ENCODE results near the gene TMEM120B.

The TMEM120B gene

DNA sequence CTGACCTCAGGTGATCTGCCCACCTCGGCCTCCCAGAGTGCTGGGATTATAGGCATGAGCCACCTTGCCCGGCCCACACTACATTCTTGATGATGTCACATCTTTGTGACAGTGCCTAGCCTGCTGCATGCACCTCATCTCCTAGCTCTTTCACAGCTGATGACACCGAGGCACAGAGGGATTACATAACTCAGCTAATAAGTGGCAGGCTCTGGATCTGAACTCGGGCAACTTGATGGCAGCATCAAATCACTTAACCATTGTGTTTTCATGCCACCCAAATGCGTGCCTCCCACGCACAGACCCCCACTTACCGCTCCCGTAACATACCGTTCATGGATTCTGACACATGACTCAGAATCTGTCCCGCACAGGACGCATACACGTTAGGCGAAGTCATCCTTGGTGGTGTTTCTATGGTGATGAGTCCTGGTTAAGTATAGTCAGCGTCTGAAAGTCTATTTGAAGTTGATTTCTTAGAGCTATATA is 7.4 kb downstream of the TMEM120B start (continued):
- TF ChIP-seq, protein P1, sequence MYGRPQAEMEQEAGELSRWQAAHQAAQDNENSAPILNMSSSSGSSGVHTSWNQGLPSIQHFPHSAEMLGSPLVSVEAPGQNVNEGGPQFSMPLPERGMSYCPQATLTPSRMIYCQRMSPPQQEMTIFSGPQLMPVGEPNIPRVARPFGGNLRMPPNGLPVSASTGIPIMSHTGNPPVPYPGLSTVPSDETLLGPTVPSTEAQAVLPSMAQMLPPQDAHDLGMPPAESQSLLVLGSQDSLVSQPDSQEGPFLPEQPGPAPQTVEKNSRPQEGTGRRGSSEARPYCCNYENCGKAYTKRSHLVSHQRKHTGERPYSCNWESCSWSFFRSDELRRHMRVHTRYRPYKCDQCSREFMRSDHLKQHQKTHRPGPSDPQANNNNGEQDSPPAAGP (tag by site-specific recombination; IDR thresholded peaks at IDR 0.05), result peak; percentile 83
- TF ChIP-seq ZNF16 (tag by site-specific recombination; IDR thresholded peaks at IDR 0.05; ENCODE audit: low read depth) (no peak), ZNF600 (tag by site-specific recombination; IDR thresholded peaks at IDR 0.05) (peak; percentile 99), HOXD13 (CRISPR knock-in tag; IDR thresholded peaks at IDR 0.05; ENCODE audit: borderline replicate concordance) (no peak), ZNF514 (tag by site-specific recombination; IDR thresholded peaks at IDR 0.05) (no peak), ZNF623 (tag by site-specific recombination; IDR thresholded peaks at IDR 0.05) (no peak), MEIS1 (CRISPR knock-in tag; IDR thresholded peaks at IDR 0.05; ENCODE audit: borderline replicate concordance) (no peak), ZNF37A (tag by site-specific recombination; IDR thresholded peaks at IDR 0.05) (no peak), HOXC10 (CRISPR knock-in tag; IDR thresholded peaks at IDR 0.05) (no peak), IKZF3 (tag by site-specific recombination; IDR thresholded peaks at IDR 0.05) (peak; percentile 52; the same call in 1 of the 2 replicates), ZNF394 (tag by site-specific recombination; IDR thresholded peaks at IDR 0.05; ENCODE audit: borderline replicate concordance) (peak; percentile 46; the same call in 1 of the 2 replicates), ZNF175 (tag by site-specific recombination; IDR thresholded peaks at IDR 0.05) (no peak), ZNF274 (IDR thresholded peaks at IDR 0.05; ENCODE audit: low read length) (no peak), ZNF274 (tag by site-specific recombination; IDR thresholded peaks at IDR 0.05; ENCODE audit: borderline replicate concordance) (no peak), OVOL3 (tag by site-specific recombination; IDR thresholded peaks at IDR 0.05) (no peak), ZNF660 (tag by site-specific recombination; IDR thresholded peaks at IDR 0.05) (peak; percentile 37; the same call in 1 of the 2 replicates), SALL2 (tag by site-specific recombination; IDR thresholded peaks at IDR 0.05; ENCODE audit: borderline replicate concordance) (no peak), ZSCAN16 (tag by site-specific recombination; IDR thresholded peaks at IDR 0.05) (no peak)
- TF ChIP-seq, protein P2, sequence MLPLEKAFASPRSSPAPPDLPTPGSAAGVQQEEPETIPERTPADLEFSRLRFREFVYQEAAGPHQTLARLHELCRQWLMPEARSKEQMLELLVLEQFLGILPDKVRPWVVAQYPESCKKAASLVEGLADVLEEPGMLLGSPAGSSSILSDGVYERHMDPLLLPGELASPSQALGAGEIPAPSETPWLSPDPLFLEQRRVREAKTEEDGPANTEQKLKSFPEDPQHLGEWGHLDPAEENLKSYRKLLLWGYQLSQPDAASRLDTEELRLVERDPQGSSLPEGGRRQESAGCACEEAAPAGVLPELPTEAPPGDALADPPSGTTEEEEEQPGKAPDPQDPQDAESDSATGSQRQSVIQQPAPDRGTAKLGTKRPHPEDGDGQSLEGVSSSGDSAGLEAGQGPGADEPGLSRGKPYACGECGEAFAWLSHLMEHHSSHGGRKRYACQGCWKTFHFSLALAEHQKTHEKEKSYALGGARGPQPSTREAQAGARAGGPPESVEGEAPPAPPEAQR (tag by site-specific recombination; IDR thresholded peaks at IDR 0.05), result no peak
- TF ChIP-seq, protein P3, sequence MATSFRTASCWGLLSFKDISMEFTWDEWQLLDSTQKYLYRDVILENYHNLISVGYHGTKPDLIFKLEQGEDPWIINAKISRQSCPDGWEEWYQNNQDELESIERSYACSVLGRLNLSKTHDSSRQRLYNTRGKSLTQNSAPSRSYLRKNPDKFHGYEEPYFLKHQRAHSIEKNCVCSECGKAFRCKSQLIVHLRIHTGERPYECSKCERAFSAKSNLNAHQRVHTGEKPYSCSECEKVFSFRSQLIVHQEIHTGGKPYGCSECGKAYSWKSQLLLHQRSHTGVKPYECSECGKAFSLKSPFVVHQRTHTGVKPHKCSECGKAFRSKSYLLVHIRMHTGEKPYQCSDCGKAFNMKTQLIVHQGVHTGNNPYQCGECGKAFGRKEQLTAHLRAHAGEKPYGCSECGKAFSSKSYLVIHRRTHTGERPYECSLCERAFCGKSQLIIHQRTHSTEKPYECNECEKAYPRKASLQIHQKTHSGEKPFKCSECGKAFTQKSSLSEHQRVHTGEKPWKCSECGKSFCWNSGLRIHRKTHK (tag by site-specific recombination; IDR thresholded peaks at IDR 0.05), result no peak
- TF ChIP-seq, protein P4, sequence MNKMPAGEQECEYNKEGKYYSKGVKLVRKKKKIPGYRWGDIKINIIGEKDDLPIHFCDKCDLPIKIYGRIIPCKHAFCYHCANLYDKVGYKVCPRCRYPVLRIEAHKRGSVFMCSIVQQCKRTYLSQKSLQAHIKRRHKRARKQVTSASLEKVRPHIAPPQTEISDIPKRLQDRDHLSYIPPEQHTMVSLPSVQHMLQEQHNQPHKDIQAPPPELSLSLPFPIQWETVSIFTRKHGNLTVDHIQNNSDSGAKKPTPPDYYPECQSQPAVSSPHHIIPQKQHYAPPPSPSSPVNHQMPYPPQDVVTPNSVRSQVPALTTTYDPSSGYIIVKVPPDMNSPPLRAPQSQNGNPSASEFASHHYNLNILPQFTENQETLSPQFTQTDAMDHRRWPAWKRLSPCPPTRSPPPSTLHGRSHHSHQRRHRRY (tag by site-specific recombination; IDR thresholded peaks at IDR 0.05), result no peak
- TF ChIP-seq, protein P5, sequence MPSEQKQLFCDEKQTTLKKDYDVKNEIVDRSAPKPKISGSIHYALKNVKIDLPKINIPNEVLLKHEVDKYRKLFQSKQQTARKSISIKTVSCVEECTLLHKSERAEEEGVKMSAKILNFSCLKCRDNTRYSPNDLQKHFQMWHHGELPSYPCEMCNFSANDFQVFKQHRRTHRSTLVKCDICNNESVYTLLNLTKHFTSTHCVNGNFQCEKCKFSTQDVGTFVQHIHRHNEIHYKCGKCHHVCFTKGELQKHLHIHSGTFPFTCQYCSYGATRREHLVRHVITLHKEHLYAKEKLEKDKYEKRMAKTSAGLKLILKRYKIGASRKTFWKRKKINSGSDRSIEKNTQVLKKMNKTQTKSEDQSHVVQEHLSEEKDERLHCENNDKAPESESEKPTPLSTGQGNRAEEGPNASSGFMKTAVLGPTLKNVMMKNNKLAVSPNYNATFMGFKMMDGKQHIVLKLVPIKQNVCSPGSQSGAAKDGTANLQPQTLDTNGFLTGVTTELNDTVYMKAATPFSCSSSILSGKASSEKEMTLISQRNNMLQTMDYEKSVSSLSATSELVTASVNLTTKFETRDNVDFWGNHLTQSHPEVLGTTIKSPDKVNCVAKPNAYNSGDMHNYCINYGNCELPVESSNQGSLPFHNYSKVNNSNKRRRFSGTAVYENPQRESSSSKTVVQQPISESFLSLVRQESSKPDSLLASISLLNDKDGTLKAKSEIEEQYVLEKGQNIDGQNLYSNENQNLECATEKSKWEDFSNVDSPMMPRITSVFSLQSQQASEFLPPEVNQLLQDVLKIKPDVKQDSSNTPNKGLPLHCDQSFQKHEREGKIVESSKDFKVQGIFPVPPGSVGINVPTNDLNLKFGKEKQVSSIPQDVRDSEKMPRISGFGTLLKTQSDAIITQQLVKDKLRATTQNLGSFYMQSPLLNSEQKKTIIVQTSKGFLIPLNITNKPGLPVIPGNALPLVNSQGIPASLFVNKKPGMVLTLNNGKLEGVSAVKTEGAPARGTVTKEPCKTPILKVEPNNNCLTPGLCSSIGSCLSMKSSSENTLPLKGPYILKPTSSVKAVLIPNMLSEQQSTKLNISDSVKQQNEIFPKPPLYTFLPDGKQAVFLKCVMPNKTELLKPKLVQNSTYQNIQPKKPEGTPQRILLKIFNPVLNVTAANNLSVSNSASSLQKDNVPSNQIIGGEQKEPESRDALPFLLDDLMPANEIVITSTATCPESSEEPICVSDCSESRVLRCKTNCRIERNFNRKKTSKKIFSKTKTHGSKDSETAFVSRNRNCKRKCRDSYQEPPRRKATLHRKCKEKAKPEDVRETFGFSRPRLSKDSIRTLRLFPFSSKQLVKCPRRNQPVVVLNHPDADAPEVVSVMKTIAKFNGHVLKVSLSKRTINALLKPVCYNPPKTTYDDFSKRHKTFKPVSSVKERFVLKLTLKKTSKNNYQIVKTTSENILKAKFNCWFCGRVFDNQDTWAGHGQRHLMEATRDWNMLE (tag by site-specific recombination; conservative IDR thresholded peaks at IDR 0.05; ENCODE audit: low read depth), result no peak
- TF ChIP-seq, protein P6, sequence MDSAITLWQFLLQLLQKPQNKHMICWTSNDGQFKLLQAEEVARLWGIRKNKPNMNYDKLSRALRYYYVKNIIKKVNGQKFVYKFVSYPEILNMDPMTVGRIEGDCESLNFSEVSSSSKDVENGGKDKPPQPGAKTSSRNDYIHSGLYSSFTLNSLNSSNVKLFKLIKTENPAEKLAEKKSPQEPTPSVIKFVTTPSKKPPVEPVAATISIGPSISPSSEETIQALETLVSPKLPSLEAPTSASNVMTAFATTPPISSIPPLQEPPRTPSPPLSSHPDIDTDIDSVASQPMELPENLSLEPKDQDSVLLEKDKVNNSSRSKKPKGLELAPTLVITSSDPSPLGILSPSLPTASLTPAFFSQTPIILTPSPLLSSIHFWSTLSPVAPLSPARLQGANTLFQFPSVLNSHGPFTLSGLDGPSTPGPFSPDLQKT (IDR thresholded peaks at IDR 0.05; ENCODE audit: borderline replicate concordance, low read depth, low read length), result no peak
- TF ChIP-seq, protein P7, sequence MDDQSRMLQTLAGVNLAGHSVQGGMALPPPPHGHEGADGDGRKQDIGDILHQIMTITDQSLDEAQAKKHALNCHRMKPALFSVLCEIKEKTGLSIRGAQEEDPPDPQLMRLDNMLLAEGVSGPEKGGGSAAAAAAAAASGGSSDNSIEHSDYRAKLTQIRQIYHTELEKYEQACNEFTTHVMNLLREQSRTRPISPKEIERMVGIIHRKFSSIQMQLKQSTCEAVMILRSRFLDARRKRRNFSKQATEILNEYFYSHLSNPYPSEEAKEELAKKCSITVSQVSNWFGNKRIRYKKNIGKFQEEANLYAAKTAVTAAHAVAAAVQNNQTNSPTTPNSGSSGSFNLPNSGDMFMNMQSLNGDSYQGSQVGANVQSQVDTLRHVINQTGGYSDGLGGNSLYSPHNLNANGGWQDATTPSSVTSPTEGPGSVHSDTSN (CRISPR knock-in tag; IDR thresholded peaks at IDR 0.05), result no peak
- TF ChIP-seq, protein P8, sequence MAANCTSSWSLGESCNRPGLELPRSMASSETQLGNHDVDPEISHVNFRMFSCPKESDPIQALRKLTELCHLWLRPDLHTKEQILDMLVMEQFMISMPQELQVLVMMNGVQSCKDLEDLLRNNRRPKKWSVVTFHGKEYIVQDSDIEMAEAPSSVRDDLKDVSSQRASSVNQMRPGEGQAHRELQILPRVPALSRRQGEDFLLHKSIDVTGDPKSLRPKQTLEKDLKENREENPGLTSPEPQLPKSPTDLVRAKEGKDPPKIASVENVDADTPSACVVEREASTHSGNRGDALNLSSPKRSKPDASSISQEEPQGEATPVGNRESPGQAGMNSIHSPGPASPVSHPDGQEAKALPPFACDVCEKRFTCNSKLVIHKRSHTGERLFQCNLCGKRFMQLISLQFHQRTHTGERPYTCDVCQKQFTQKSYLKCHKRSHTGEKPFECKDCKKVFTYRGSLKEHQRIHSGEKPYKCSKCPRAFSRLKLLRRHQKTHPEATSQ (tag by site-specific recombination; IDR thresholded peaks at IDR 0.05), result peak; percentile 84; the same call in 1 of the 2 replicates

All from HEK293 (cell line).